Parathyroid adenoma (tissue), 2 donors: ENCODE results near the gene SLC9A9.

Experiments used
- H2AFZ ChIP-seq: fragments of 300-600 bp; sonication (generic); one replicate; pipeline ENCODE4 v1.7.0; 2017; ENCODE audit warnings: antibody characterized with exemption, mild to moderate bottlenecking
- H3K27ac ChIP-seq: fragments of 300-600 bp; sonication (generic); one replicate; pipeline ENCODE4 v1.7.0; 2017
- H3K27me3 ChIP-seq: fragments of 300-600 bp; sonication (generic); one replicate; pipeline ENCODE4 v1.7.0; 2017; ENCODE audit warnings: low read length; ENCODE audit not compliant: control insufficient read depth, insufficient read depth
- H3K36me3 ChIP-seq: fragments of 300-600 bp; sonication (generic); one replicate; pipeline ENCODE4 v1.7.0; 2017; ENCODE audit warnings: low read length; ENCODE audit not compliant: control insufficient read depth, insufficient read depth
- H3K4me1 ChIP-seq: fragments of 300-600 bp; sonication (generic); one replicate; pipeline ENCODE4 v1.7.0; 2017; ENCODE audit warnings: control low read depth
- H3K4me2 ChIP-seq: fragments of 300-600 bp; sonication (generic); one replicate; pipeline ENCODE4 v1.7.0; 2017; ENCODE audit warnings: low read length
- H3K4me3 ChIP-seq: fragments of 300-600 bp; sonication (generic); one replicate; pipeline ENCODE4 v1.7.0; 2017; ENCODE audit warnings: low read depth, low read length
- H3K79me2 ChIP-seq: fragments of 300-600 bp; sonication (generic); one replicate; pipeline ENCODE4 v1.7.0; 2017; ENCODE audit warnings: control low read depth
- H3K9ac ChIP-seq: fragments of 300-600 bp; sonication (generic); one replicate; pipeline ENCODE4 v1.7.0; 2017; ENCODE audit warnings: mild to moderate bottlenecking
- H3K9me3 ChIP-seq: fragments of 300-600 bp; sonication (generic); one replicate; pipeline ENCODE4 v1.7.0; 2017; ENCODE audit warnings: low read length; ENCODE audit not compliant: control insufficient read depth
- CTCF ChIP-seq: fragments of 300-600 bp; sonication (generic); IDR thresholded peaks from one replicate; pipeline ENCODE4 v1.7.0; 2017; ENCODE audit warnings: antibody characterized with exemption, mild to moderate bottlenecking
- donor health status: primary hyperparathyroidism.

The SLC9A9 gene

GRCh38 chr3:143450632-143451031 lies 397.6 kb downstream of the SLC9A9 start:
- Histone ChIP-seq H3K9ac (no peak overlapping the region), H3K27ac (no peak overlapping the region), H3K4me3 (no peak overlapping the region), H2AFZ (no peak overlapping the region), H3K36me3 (no peaks in the 10 kb centered on the region), H3K4me2 (no peak overlapping the region), H3K79me2 (no peaks in the 10 kb centered on the region), H3K27me3 (no peaks in the 10 kb centered on the region), H3K9me3 (no peaks in the 10 kb centered on the region), H3K4me1 (no peaks in the 10 kb centered on the region)
- no peak for TF ChIP-seq CTCF

GRCh38 chr3:143447491-143447890 lies 400.8 kb downstream of the SLC9A9 start:
- H3K27me3 ChIP-seq = no peaks in the 10 kb centered on the region
- no peaks in the 10 kb centered on the region for H3K36me3 ChIP-seq
- no peaks in the 10 kb centered on the region for H3K9me3 ChIP-seq
- H3K4me3 ChIP-seq = no peak overlapping the region
- H3K4me1 ChIP-seq = no peaks in the 10 kb centered on the region
- no peak overlapping the region for H3K4me2 ChIP-seq
- H2AFZ ChIP-seq = no peak overlapping the region
- no peak overlapping the region for H3K27ac ChIP-seq
- H3K79me2 ChIP-seq = no peaks in the 10 kb centered on the region
- no peak for TF ChIP-seq CTCF
- no peak overlapping the region for H3K9ac ChIP-seq

- Histone ChIP-seq H3K79me2 (no peaks in the 10 kb centered on the region), H3K9me3 (no peaks in the 10 kb centered on the region), H3K27me3 (no peaks in the 10 kb centered on the region), H3K4me3 (no peak overlapping the region), H3K4me2 (no peak overlapping the region), H2AFZ (no peak overlapping the region), H3K27ac (no peak overlapping the region), H3K4me1 (no peaks in the 10 kb centered on the region), H3K36me3 (no peaks in the 10 kb centered on the region), H3K9ac (no peak overlapping the region)
- no peak for TF ChIP-seq CTCF
These were observed 403.1 kb downstream of the SLC9A9 start for GRCh38 chr3:143445118-143445517.

GRCh38 chr3:143443851-143444331 lies 404.4 kb downstream of the SLC9A9 start:
- Histone ChIP-seq H3K79me2 (no peaks in the 10 kb centered on the region), H3K27me3 (no peaks in the 10 kb centered on the region), H3K4me2 (no peak overlapping the region), H3K27ac (peak overlapping the region; percentile 27), H3K9ac (no peak overlapping the region), H2AFZ (no peak overlapping the region), H3K36me3 (no peaks in the 10 kb centered on the region), H3K9me3 (no peaks in the 10 kb centered on the region), H3K4me1 (no peaks in the 10 kb centered on the region), H3K4me3 (no peak overlapping the region)
- no peak for TF ChIP-seq CTCF

GRCh38 chr3:143442814-143443447 lies 405.3 kb downstream of the SLC9A9 start:
- Histone ChIP-seq H3K9ac (no peak overlapping the region), H3K9me3 (no peaks in the 10 kb centered on the region), H2AFZ (no peak overlapping the region), H3K27ac (peak overlapping the region; percentile 39), H3K4me2 (no peak overlapping the region), H3K4me1 (no peaks in the 10 kb centered on the region), H3K79me2 (no peaks in the 10 kb centered on the region), H3K27me3 (no peaks in the 10 kb centered on the region), H3K36me3 (no peaks in the 10 kb centered on the region), H3K4me3 (no peak overlapping the region)
- no peak for TF ChIP-seq CTCF
